Parathyroid adenoma (tissue), 2 donors: ENCODE data around the gene PCDHGA3.
"Not testable (repeated sequence)": the region's sequence is repeated elsewhere in the genome, so short reads cannot be mapped to it uniquely, and the experiment has no call there.

Experiments
- H2AFZ ChIP-seq: fragments of 300-600 bp; sonication (generic); one replicate; pipeline ENCODE4 v1.7.0; 2017; ENCODE audit warnings: antibody characterized with exemption, mild to moderate bottlenecking
- H3K27ac ChIP-seq: fragments of 300-600 bp; sonication (generic); one replicate; pipeline ENCODE4 v1.7.0; 2017
- H3K27me3 ChIP-seq: fragments of 300-600 bp; sonication (generic); one replicate; pipeline ENCODE4 v1.7.0; 2017; ENCODE audit warnings: low read length; ENCODE audit not compliant: control insufficient read depth, insufficient read depth
- H3K36me3 ChIP-seq: fragments of 300-600 bp; sonication (generic); one replicate; pipeline ENCODE4 v1.7.0; 2017; ENCODE audit warnings: low read length; ENCODE audit not compliant: control insufficient read depth, insufficient read depth
- H3K4me1 ChIP-seq: fragments of 300-600 bp; sonication (generic); one replicate; pipeline ENCODE4 v1.7.0; 2017; ENCODE audit warnings: control low read depth
- H3K4me2 ChIP-seq: fragments of 300-600 bp; sonication (generic); one replicate; pipeline ENCODE4 v1.7.0; 2017; ENCODE audit warnings: low read length
- H3K4me3 ChIP-seq: fragments of 300-600 bp; sonication (generic); one replicate; pipeline ENCODE4 v1.7.0; 2017; ENCODE audit warnings: low read depth, low read length
- H3K79me2 ChIP-seq: fragments of 300-600 bp; sonication (generic); one replicate; pipeline ENCODE4 v1.7.0; 2017; ENCODE audit warnings: control low read depth
- H3K9ac ChIP-seq: fragments of 300-600 bp; sonication (generic); one replicate; pipeline ENCODE4 v1.7.0; 2017; ENCODE audit warnings: mild to moderate bottlenecking
- H3K9me3 ChIP-seq: fragments of 300-600 bp; sonication (generic); one replicate; pipeline ENCODE4 v1.7.0; 2017; ENCODE audit warnings: low read length; ENCODE audit not compliant: control insufficient read depth
- CTCF ChIP-seq: fragments of 300-600 bp; sonication (generic); IDR thresholded peaks from one replicate; pipeline ENCODE4 v1.7.0; 2017; ENCODE audit warnings: antibody characterized with exemption, mild to moderate bottlenecking
- donor health status: primary hyperparathyroidism.

Gene PCDHGA3

DNA sequence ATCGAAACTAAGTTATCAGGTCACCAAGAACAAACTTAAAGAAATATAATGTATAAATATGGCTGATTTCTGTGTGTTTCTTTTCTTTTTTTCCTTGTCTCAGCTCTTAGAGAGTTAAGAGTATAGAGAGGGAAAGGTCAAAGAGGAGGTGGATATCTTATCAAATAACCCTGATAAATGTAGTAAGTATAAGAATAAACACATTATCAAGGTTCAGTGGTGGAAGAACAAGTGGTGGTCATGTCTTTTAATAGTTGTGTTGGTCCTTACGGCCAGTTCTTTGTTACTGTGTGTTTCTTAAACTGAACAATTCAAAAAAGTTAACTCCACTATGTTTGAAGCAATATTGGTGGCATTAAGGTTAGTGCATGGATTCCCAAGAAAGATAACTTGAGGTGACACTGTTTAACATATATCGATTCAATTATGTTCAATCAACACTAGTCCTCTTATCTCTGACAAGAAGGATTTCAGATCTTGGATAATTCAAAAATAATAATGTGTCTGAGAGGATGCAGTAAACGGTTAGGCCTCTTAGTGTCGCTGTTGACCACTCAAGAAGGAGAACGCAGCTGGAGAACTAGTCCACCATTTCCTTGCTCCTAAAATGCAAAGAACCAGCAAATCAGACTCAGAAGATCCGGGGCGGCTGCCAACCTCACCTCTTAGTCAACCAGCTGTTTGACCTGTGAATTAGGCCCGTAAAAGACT, at the start of gene PCDHGA3:
Gene PCDHGA3 (plus strand): TSS at position 588 of the 711 bp plus-strand sequence. CDS start 205 bp downstream, outside the sequence.
- H3K36me3 ChIP-seq: peaks cover 1% of the 10 kb centered on the region
- no peak within 1 kb of the TSS for H3K4me2 ChIP-seq
- no peak within 1 kb of the TSS for H3K9ac ChIP-seq
- no peaks in the 10 kb centered on the region for H3K27me3 ChIP-seq
- no peak within 1 kb of the TSS for H2AFZ ChIP-seq
- H3K79me2 ChIP-seq: no peaks in the 10 kb centered on the region
- peaks cover 8% of the 10 kb centered on the region for H3K9me3 ChIP-seq
- H3K4me1 ChIP-seq: no peaks in the 10 kb centered on the region
- H3K4me3 ChIP-seq: no peak within 1 kb of the TSS
- TF ChIP-seq CTCF: no peak
- no peak within 1 kb of the TSS for H3K27ac ChIP-seq

DNA sequence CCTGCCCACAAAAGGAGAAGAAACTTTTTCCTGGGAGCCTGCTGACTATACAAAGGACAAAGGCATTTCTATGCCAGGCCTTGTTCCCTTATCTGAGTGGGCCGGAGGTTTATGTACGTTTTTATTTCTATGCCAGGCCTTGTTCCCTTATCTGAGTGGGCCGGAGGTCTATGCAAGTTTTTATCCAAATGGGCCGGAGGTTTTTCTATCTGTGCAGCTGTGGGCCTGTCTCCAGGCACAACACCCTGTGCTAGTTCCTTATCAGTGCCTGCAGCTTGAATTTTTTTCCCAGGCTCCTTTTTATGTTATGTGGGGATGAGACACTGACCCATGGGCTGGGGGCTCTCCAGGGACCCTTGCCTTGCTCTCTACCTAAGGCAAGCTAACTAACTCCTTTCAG, 45.3 kb upstream of the PCDHGA3 start:
- no peaks in the 10 kb centered on the region for H3K4me1 ChIP-seq
- H3K9ac ChIP-seq: no peak overlapping the region
- no peak overlapping the region for H3K4me2 ChIP-seq
- H3K36me3 ChIP-seq: no peaks in the 10 kb centered on the region
- H3K27me3 ChIP-seq: no peaks in the 10 kb centered on the region
- no peak overlapping the region for H2AFZ ChIP-seq
- H3K27ac ChIP-seq: no peak overlapping the region
- no peaks in the 10 kb centered on the region for H3K79me2 ChIP-seq
- H3K4me3 ChIP-seq: no peak overlapping the region
- H3K9me3 ChIP-seq: no peaks in the 10 kb centered on the region
- no peak for TF ChIP-seq CTCF

DNA sequence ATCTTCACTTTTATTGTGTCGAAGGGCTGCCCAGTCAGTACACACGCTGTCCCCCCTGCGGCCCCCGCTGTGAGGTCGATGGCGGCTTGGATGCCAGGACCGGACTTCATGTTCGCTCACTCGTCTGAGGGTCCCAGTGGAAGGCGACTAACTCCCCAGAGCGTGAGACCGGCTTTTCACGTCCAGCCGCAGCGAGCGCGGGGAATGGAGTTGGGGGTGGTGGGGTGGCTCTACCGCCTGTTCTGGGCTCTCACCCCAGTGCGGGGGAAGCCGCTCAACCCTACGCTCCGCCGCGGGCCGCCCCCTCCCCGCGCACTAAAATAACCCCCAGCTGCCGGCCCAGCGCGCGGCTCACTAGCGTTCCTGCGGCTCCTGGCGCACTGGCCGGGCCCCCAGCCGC, 39.9 kb upstream of the PCDHGA3 start, which contains the start of gene SLC25A2:
Gene SLC25A2 (minus strand): TSS at position 294 of the 400 bp plus-strand sequence. CDS start 184 bp downstream, at position 110.
- no peaks in the 10 kb centered on the region for H3K27me3 ChIP-seq
- no peak within 1 kb of the TSS for H2AFZ ChIP-seq
- H3K9me3 ChIP-seq: no peaks in the 10 kb centered on the region
- H3K27ac ChIP-seq: no peak within 1 kb of the TSS
- no peaks in the 10 kb centered on the region for H3K36me3 ChIP-seq
- no peak within 1 kb of the TSS for H3K4me3 ChIP-seq
- no peak within 1 kb of the TSS for H3K4me2 ChIP-seq
- no peaks in the 10 kb centered on the region for H3K79me2 ChIP-seq
- TF ChIP-seq CTCF: no peak
- no peak within 1 kb of the TSS for H3K9ac ChIP-seq
- no peaks in the 10 kb centered on the region for H3K4me1 ChIP-seq

DNA sequence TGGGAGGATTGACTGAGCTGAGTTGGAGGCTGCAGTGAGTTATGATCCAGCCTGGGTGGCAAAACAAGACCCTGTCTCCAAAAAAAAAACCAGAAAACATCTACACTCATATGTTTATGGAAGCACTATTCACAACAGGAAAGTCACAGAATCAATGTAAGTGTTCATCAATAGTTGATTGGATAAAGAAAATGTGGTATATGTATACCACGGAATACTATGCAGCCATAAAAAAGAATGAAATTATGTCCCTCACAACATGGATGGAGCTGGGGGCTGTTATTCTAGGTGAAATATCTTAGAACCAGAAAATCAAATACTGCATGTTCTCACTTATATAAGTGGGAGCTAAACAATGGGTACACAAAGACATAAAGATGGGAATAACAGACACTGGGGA, 37.0 kb upstream of the PCDHGA3 start:
- Histone ChIP-seq H3K4me1 (no peaks in the 10 kb centered on the region), H3K4me3 (no peak overlapping the region), H3K79me2 (no peaks in the 10 kb centered on the region), H3K27me3 (no peaks in the 10 kb centered on the region), H3K27ac (no peak overlapping the region), H3K4me2 (no peak overlapping the region), H3K9me3 (no peaks in the 10 kb centered on the region), H3K36me3 (no peaks in the 10 kb centered on the region), H3K9ac (no peak overlapping the region), H2AFZ (no peak overlapping the region)
- no peak for TF ChIP-seq CTCF

- no peak overlapping the region for H3K4me3 ChIP-seq
- H3K36me3 ChIP-seq: peaks cover 21% of the 10 kb centered on the region
- no peak overlapping the region for H3K4me2 ChIP-seq
- TF ChIP-seq CTCF: no peak
- H3K79me2 ChIP-seq: peaks cover 2% of the 10 kb centered on the region
- no peaks in the 10 kb centered on the region for H3K4me1 ChIP-seq
- H2AFZ ChIP-seq: no peak overlapping the region
- H3K9ac ChIP-seq: no peak overlapping the region
- no peaks in the 10 kb centered on the region for H3K27me3 ChIP-seq
- H3K9me3 ChIP-seq: peaks cover 14% of the 10 kb centered on the region
- no peak overlapping the region for H3K27ac ChIP-seq
These were observed 29.9 kb upstream of the PCDHGA3 start for GRCh38 chr5:141313711-141314110.

GRCh38 chr5:141316963-141317362, 26.7 kb upstream of the PCDHGA3 start:
- H3K9me3 ChIP-seq: peaks cover 33% of the 10 kb centered on the region
- not testable (repeated sequence) for H3K4me1 ChIP-seq, H3K9ac ChIP-seq, H2AFZ ChIP-seq, H3K27me3 ChIP-seq, H3K4me3 ChIP-seq, H3K4me2 ChIP-seq, H3K27ac ChIP-seq
- H3K36me3 ChIP-seq: peaks cover 41% of the 10 kb centered on the region
- H3K79me2 ChIP-seq: peaks cover 13% of the 10 kb centered on the region
